DND-41 (cell line): Measurements from ENCODE around the gene PRSS56.

Experiments
- ATAC-seq: fragments of 200-7000 bp; cut with Tn5 transposase; 3 replicates; pipeline ENCODE4 v1.9.1; 2021; ENCODE audit warnings: low read depth; ENCODE audit not compliant: insufficient read depth
- DNase-seq: peaks from one replicate; pipeline ENCODE4 v3.0.0-alpha.2; 2020
- H2AFZ ChIP-seq: 2 replicates; pipeline ENCODE4 v1.6.0; 2012; ENCODE audit warnings: low read depth, low read length
- H3K27ac ChIP-seq: 2 replicates; pipeline ENCODE4 v1.5.1; 2012; ENCODE audit warnings: low read length, inconsistent platforms
- H3K27me3 ChIP-seq: fragments of 200-600 bp; sonication (generic); 2 replicates; pipeline ENCODE4 v1.6.0; 2012; ENCODE audit warnings: low read length, mild to moderate bottlenecking, inconsistent platforms; ENCODE audit not compliant: insufficient read depth, poor library complexity
- H3K36me3 ChIP-seq: 2 replicates; pipeline ENCODE4 v1.5.1; 2012; ENCODE audit warnings: low read length, inconsistent platforms; ENCODE audit not compliant: insufficient read depth
- H3K4me1 ChIP-seq: 2 replicates; pipeline ENCODE4 v1.5.1; 2012; ENCODE audit warnings: mild to moderate bottlenecking, low read length; ENCODE audit not compliant: insufficient read depth
- H3K4me2 ChIP-seq: 2 replicates; pipeline ENCODE4 v1.6.0; 2012; ENCODE audit warnings: mild to moderate bottlenecking, moderate library complexity, low read length, inconsistent platforms; ENCODE audit not compliant: insufficient read depth
- H3K4me3 ChIP-seq, 2 experiments: fragments of 200-600 bp in 1 of 2; shearing (Covaris generic) in 1 of 2; 2 replicates each; pipeline ENCODE4 v1.5.1; 2012 to 2016; ENCODE audit warnings: inconsistent platforms in 2 of 2, low read length in 2 of 2, mild to moderate bottlenecking in 2 of 2, low read depth in 1 of 2, moderate library complexity in 1 of 2
- H3K79me2 ChIP-seq: 2 replicates; pipeline ENCODE4 v1.6.0; 2012; ENCODE audit warnings: low read length, inconsistent platforms; ENCODE audit not compliant: insufficient read depth
- H3K9ac ChIP-seq: 2 replicates; pipeline ENCODE4 v1.6.0; 2012; ENCODE audit warnings: low read depth, mild to moderate bottlenecking, inconsistent platforms, low read length, moderate library complexity
- H3K9me3 ChIP-seq: 2 replicates; pipeline ENCODE4 v1.5.1; 2012; ENCODE audit warnings: low read length, moderate library complexity, mild to moderate bottlenecking, inconsistent platforms; ENCODE audit not compliant: insufficient read depth, severe bottlenecking
- H4K20me1 ChIP-seq: 2 replicates; pipeline ENCODE4 v1.6.0; 2012; ENCODE audit warnings: low read length; ENCODE audit not compliant: insufficient read depth
- EZH2 ChIP-seq: IDR thresholded peaks from 3 replicates; pipeline ENCODE4 v1.6.1; 2012; ENCODE audit warnings: borderline replicate concordance, low read depth, mild to moderate bottlenecking, moderate library complexity, low read length, inconsistent platforms; ENCODE audit not compliant: severe bottlenecking
- TF ChIP-seq, protein P1 (sequence below): IDR thresholded peaks from 2 replicates; pipeline ENCODE4 v1.5.1; 2012; ENCODE audit warnings: borderline replicate concordance, low read length, moderate library complexity, mild to moderate bottlenecking; ENCODE audit not compliant: poor library complexity, severe bottlenecking; ENCODE audit errors: extremely low read depth

Gene PRSS56

DNA sequence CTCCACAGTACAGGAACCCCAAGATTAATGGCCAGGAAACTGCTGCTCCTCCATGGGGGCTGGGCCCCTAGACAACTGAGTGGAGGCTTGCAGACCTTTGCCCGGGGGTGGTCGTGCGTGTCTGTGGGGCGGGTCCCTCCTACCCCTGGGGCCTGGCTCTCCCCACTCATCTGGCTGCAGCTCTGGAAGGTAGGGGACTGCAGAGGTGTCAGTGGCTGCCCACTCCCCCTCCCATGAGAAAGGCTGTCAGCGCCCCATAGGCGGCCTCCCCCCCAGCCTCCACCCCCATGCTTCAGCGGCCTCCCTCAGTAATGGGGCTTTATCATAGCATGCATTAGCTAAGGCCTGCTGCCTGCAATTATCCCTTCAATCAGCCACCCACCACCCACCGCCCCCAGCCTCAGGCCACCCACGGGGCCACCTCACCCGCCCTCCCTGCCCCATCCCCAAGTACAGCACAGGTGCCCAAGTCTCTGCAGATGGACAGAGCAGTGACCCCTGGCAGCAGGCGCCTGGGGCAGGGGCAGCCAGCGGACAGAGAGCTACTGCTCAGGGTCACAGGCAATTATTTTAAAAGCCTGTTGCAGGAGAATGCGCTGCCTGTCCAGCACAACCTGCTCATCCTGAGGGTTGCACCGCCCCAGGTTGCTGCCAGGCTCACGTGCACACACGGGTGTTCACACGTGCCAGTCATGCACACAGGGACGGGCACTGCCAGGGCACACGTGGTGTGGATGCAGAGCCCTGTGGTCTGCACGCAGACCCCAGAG, 23.5 kb upstream of the PRSS56 start:
- H3K4me1 ChIP-seq = no peaks in the 10 kb centered on the region
- H3K36me3 ChIP-seq = no peaks in the 10 kb centered on the region
- ATAC-seq (no peak), DNase-seq (no peak)
- no peaks in the 10 kb centered on the region for H3K9me3 ChIP-seq
- no peak overlapping the region for H2AFZ ChIP-seq
- peaks cover 3% of the 10 kb centered on the region for H3K27me3 ChIP-seq
- H3K4me2 ChIP-seq = no peak overlapping the region
- H3K27ac ChIP-seq = no peak overlapping the region
- H3K4me3 ChIP-seq = no peak overlapping the region
- no peak overlapping the region for H3K9ac ChIP-seq
- no peaks in the 10 kb centered on the region; the same call in 1 of the 2 replicates for H4K20me1 ChIP-seq
- TF ChIP-seq EZH2 = no peak
- TF ChIP-seq, protein P1, sequence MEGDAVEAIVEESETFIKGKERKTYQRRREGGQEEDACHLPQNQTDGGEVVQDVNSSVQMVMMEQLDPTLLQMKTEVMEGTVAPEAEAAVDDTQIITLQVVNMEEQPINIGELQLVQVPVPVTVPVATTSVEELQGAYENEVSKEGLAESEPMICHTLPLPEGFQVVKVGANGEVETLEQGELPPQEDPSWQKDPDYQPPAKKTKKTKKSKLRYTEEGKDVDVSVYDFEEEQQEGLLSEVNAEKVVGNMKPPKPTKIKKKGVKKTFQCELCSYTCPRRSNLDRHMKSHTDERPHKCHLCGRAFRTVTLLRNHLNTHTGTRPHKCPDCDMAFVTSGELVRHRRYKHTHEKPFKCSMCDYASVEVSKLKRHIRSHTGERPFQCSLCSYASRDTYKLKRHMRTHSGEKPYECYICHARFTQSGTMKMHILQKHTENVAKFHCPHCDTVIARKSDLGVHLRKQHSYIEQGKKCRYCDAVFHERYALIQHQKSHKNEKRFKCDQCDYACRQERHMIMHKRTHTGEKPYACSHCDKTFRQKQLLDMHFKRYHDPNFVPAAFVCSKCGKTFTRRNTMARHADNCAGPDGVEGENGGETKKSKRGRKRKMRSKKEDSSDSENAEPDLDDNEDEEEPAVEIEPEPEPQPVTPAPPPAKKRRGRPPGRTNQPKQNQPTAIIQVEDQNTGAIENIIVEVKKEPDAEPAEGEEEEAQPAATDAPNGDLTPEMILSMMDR = no peak
- no peaks in the 10 kb centered on the region for H3K79me2 ChIP-seq

DNA sequence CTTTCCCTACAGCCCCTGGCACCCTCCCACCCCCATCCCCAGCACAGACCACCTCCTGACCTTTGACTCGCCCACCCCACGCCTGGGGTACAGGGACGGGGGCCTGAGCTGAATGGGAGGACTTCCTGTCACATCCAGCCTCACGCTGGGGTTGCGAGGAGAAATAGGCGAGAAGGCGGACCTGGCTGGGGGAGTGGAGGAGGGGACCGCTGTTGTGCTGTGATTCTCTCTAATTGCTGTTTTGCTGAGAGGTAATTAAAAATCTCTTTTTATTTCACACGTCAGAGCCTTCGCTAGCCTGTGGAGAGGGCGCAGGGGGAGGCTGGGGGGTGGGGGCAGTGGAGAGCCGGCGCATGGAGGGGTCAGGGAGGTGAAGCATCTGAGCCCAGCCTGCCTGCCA, 22.8 kb upstream of the PRSS56 start:
- Histone ChIP-seq H3K4me1 (no peaks in the 10 kb centered on the region), H3K36me3 (no peaks in the 10 kb centered on the region), H3K9me3 (no peaks in the 10 kb centered on the region), H3K27me3 (peaks cover 3% of the 10 kb centered on the region), H2AFZ (no peak overlapping the region), H3K79me2 (no peaks in the 10 kb centered on the region), H3K9ac (no peak overlapping the region), H3K4me2 (no peak overlapping the region), H3K27ac (no peak overlapping the region), H4K20me1 (no peaks in the 10 kb centered on the region; the same call in 1 of the 2 replicates), H3K4me3 (no peak overlapping the region)
- DNase-seq = no peak
- no peak for ATAC-seq
- TF ChIP-seq, protein P1 = no peak
- no peak for TF ChIP-seq EZH2

DNA sequence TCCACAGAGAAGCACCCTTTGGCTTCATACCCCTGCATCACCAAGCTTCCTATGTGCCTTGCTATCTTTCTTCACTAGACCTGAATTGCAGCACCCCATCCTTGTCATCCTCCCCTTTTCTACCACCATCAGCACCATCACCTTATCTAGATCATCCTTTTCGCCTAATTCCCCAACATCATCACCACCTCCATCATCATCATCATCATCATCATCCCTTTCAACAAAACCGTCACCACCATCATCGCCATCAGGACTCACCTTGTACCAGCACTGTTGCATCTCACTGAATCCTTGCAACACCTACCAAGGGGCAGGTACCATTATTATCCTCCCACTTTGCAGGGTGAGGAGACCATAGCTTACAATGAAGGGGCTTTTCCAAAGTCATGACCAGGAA, 21.7 kb upstream of the PRSS56 start:
- TF ChIP-seq, protein P1 = no peak
- TF ChIP-seq EZH2 = no peak
- DNase-seq = no peak
- no peak overlapping the region for H3K4me3 ChIP-seq
- H3K9me3 ChIP-seq = no peaks in the 10 kb centered on the region
- H3K27ac ChIP-seq = no peak overlapping the region
- H3K79me2 ChIP-seq = no peaks in the 10 kb centered on the region
- H3K4me1 ChIP-seq = no peaks in the 10 kb centered on the region
- no peak overlapping the region for H2AFZ ChIP-seq
- no peak overlapping the region for H3K4me2 ChIP-seq
- H3K36me3 ChIP-seq = no peaks in the 10 kb centered on the region
- H4K20me1 ChIP-seq = no peaks in the 10 kb centered on the region; the same call in 1 of the 2 replicates
- no peak overlapping the region for H3K9ac ChIP-seq
- H3K27me3 ChIP-seq = peaks cover 3% of the 10 kb centered on the region
- no peak for ATAC-seq
